GM23338 (cell line): Measurements from ENCODE around the gene BOD1. TPM values are rescaled to one million over a fixed set of nuclear protein-coding genes. Genes with fewer than 3 reads are reported as not detected.

Source experiments
- ATAC-seq: fragments of 200-7000 bp; cut with Tn5 transposase; 3 replicates; pipeline ENCODE4 v1.9.1; 2020
- DNase-seq: peaks from one replicate; pipeline ENCODE4 v3.0.0-alpha.2; 2015; ENCODE audit warnings: low spot score
- H2AFZ ChIP-seq: fragments of 200-600 bp; sonication (generic); 2 replicates; pipeline ENCODE4 v1.8.0; 2016; ENCODE audit warnings: antibody characterized with exemption, mild to moderate bottlenecking, moderate library complexity
- H3F3A ChIP-seq: fragments of 200-600 bp; sonication (generic); replicated peaks from 2 replicates; pipeline ENCODE4 v1.8.0; 2017; ENCODE audit warnings: antibody characterized with exemption, mixed run types, low read depth
- H3K27ac ChIP-seq: fragments of 200-600 bp; sonication (generic); 2 replicates; pipeline ENCODE4 v1.6.1; 2016; ENCODE audit warnings: low read depth
- H3K27me3 ChIP-seq: fragments of 200-600 bp; sonication (generic); 2 replicates; pipeline ENCODE4 v1.8.0; 2016; ENCODE audit warnings: mild to moderate bottlenecking, mixed run types, moderate library complexity; ENCODE audit not compliant: insufficient read depth
- H3K36me3 ChIP-seq: fragments of 200-600 bp; sonication (generic); 2 replicates; pipeline ENCODE4 v1.8.0; 2016; ENCODE audit warnings: mild to moderate bottlenecking; ENCODE audit not compliant: insufficient read depth
- H3K4me1 ChIP-seq: fragments of 200-600 bp; sonication (generic); 2 replicates; pipeline ENCODE4 v1.8.0; 2016; ENCODE audit warnings: mild to moderate bottlenecking, moderate library complexity; ENCODE audit not compliant: insufficient read depth
- H3K4me2 ChIP-seq: fragments of 200-600 bp; sonication (generic); 2 replicates; pipeline ENCODE4 v1.7.1; 2017; ENCODE audit warnings: mixed run types
- H3K4me3 ChIP-seq: fragments of 200-600 bp; sonication (generic); 2 replicates; pipeline ENCODE4 v1.6.1; 2016; ENCODE audit warnings: mixed run types
- H3K79me2 ChIP-seq: fragments of 200-600 bp; sonication (generic); replicated peaks from 2 replicates; pipeline ENCODE4 v1.8.0; 2017; ENCODE audit warnings: mild to moderate bottlenecking; ENCODE audit not compliant: insufficient read depth
- H3K9me2 ChIP-seq: fragments of 200-600 bp; sonication (generic); 2 replicates; pipeline ENCODE4 v1.8.0; 2017; ENCODE audit not compliant: insufficient read depth
- H4K20me1 ChIP-seq: fragments of 200-600 bp; sonication (generic); replicated peaks from 2 replicates; pipeline ENCODE4 v1.8.0; 2017; ENCODE audit warnings: mild to moderate bottlenecking; ENCODE audit not compliant: insufficient read depth
- H3K27ac Mint-ChIP-seq: 2 replicates; pipeline ENCODE4 v1.8.0; 2020; ENCODE audit warnings: inconsistent platforms, mild to moderate bottlenecking, moderate library complexity, mixed read lengths
- H3K27me3 Mint-ChIP-seq: 3 replicates; pipeline ENCODE4 v1.8.0; 2022; ENCODE audit warnings: low read depth, mild to moderate bottlenecking, moderate library complexity, mixed read lengths, inconsistent platforms; ENCODE audit not compliant: insufficient read depth, poor library complexity
- H3K36me3 Mint-ChIP-seq: 3 replicates; pipeline ENCODE4 v1.8.0; 2021; ENCODE audit warnings: low read depth, mild to moderate bottlenecking, inconsistent platforms, moderate library complexity, mixed read lengths
- H3K4me1 Mint-ChIP-seq: 3 replicates; pipeline ENCODE4 v1.8.0; 2020; ENCODE audit warnings: mild to moderate bottlenecking, inconsistent platforms, mixed read lengths
- H3K4me3 Mint-ChIP-seq: 3 replicates; pipeline ENCODE4 v1.8.0; 2021; ENCODE audit warnings: moderate library complexity, mild to moderate bottlenecking, inconsistent platforms, mixed read lengths
- H3K9me3 Mint-ChIP-seq: 3 replicates; pipeline ENCODE4 v1.8.0; 2020; ENCODE audit warnings: moderate library complexity, mild to moderate bottlenecking, inconsistent platforms, mixed read lengths
- CREB1 ChIP-seq: fragments of 250-450 bp; sonication (Bioruptor Pico); IDR thresholded peaks from 2 replicates; pipeline ENCODE4 v1.5.0; 2020; ENCODE audit warnings: low read depth, mild to moderate bottlenecking, moderate library complexity
- EZH2 ChIP-seq: fragments of 200-600 bp; sonication (generic); IDR thresholded peaks from one replicate; pipeline ENCODE4 v1.8.0; 2017; ENCODE audit warnings: antibody characterized with exemption, mild to moderate bottlenecking, low read depth; ENCODE audit not compliant: unreplicated experiment
- EZH2phosphoT487 ChIP-seq: fragments of 200-600 bp; sonication (generic); IDR thresholded peaks from one replicate; pipeline ENCODE4 v1.8.1; 2018; ENCODE audit warnings: antibody characterized with exemption; ENCODE audit not compliant: unreplicated experiment
- JUNB ChIP-seq: IDR thresholded peaks from one replicate; pipeline ENCODE4 v1.6.1; 2016; ENCODE audit warnings: antibody characterized with exemption; ENCODE audit not compliant: unreplicated experiment
- NANOG ChIP-seq: IDR thresholded peaks from 2 replicates; pipeline ENCODE4 v1.6.1; 2016; ENCODE audit warnings: antibody characterized with exemption, borderline replicate concordance
- POLR2AphosphoS5 ChIP-seq: IDR thresholded peaks from 2 replicates; pipeline ENCODE4 v1.6.1; 2016; ENCODE audit warnings: antibody characterized with exemption, low read depth
- STAT1 ChIP-seq: IDR thresholded peaks from one replicate; pipeline ENCODE4 v1.6.1; 2016; ENCODE audit warnings: antibody characterized with exemption; ENCODE audit not compliant: unreplicated experiment
- ZNF114 ChIP-seq: fragments of 250-450 bp; sonication (Bioruptor Pico); IDR thresholded peaks from 2 replicates; pipeline ENCODE4 v1.5.0; 2020; ENCODE audit warnings: mild to moderate bottlenecking, moderate library complexity
- ZNF331 ChIP-seq: fragments of 250-450 bp; sonication (Bioruptor Pico); IDR thresholded peaks from 2 replicates; pipeline ENCODE4 v1.5.0; 2020; ENCODE audit warnings: low read depth, mild to moderate bottlenecking, moderate library complexity
- polyA plus RNA-seq: library from polyadenylated mRNA; unstranded; fragments of >200 nt; fragmentation: Nextera tagmentation; extraction: Ambion mirVana; gene quantifications from 2 replicates; pipeline ENCODE4 v1.2.1, GENCODE V29; 2016
- total RNA-seq: library from RNA; depleted of rRNA; stranded (reverse); fragments of >200 nt; shearing (Covaris generic); gene quantifications from 2 replicates; pipeline ENCODE4 v1.2.3, GENCODE V29; 2014
- TF ChIP-seq, protein P1 (sequence below): fragments of 250-450 bp; sonication (Bioruptor Pico); IDR thresholded peaks from 2 replicates; pipeline ENCODE4 v1.5.0; 2020; ENCODE audit warnings: mild to moderate bottlenecking, moderate library complexity
- TF ChIP-seq, protein P2 (sequence below): IDR thresholded peaks from one replicate; pipeline ENCODE4 v1.6.1; 2018; ENCODE audit warnings: antibody characterized with exemption; ENCODE audit not compliant: unreplicated experiment
- TF ChIP-seq, protein P3 (sequence below): IDR thresholded peaks from 2 replicates; pipeline ENCODE4 v1.6.1; 2016; ENCODE audit warnings: antibody characterized with exemption
- TF ChIP-seq, protein P4 (sequence below), 2 experiments: fragments of 200-600 bp in 1 of 2; sonication (generic) in 1 of 2; conservative IDR thresholded peaks; 2 replicates each; pipeline versions ENCODE4 v1.5.1 to v1.6.1; 2016 to 2017; ENCODE audit warnings: antibody characterized with exemption in 2 of 2, low read depth in 2 of 2, mild to moderate bottlenecking in 2 of 2, moderate library complexity in 1 of 2

BOD1 gene
- total and polyA plus RNA-seq, 2 experiments from 2014 or later: 94.7 to 141 TPM

DNA sequence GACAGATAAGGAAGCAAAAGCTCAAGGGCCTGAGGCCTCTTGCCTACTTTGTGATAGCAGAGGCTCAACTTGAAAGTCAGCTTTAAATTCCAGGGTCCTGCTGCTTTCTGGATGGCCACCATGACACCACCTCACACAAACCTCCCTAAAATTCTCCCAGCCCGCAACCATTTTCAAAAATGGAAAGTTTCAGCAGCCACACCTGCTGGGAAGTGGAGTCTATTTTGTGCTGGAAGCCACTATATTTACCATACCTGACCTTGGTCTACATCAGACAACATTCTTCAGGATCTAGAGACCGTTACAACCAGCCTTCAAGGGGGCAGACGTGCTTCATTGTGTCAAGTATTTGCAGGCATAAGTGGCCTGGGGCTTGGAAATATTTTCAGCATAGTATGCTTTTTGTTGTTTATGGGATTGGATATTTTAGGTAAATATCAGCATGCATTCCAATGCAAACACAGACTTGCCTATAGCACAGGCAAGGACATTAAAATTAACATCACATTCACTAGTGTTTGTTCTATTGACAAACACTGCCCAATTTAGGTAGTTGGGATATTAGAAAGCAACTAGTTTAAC, 50.9 kb downstream of the BOD1 start:
- no peaks in the 10 kb centered on the region for H3F3A ChIP-seq
- H3K27me3 ChIP-seq: no peaks in the 10 kb centered on the region
- Mint-ChIP-seq H3K36me3 (peaks cover 7% of the 10 kb centered on the region; the same call in 1 of the 3 replicates), H3K27ac (no peak overlapping the region), H3K9me3 (peaks cover 22% of the 10 kb centered on the region), H3K27me3 (peaks cover 6% of the 10 kb centered on the region), H3K4me3 (no peak overlapping the region), H3K4me1 (no peaks in the 10 kb centered on the region)
- DNase-seq (no peak), ATAC-seq (no peak)
- H3K4me2 ChIP-seq: no peak overlapping the region
- no peaks in the 10 kb centered on the region for H3K4me1 ChIP-seq
- H4K20me1 ChIP-seq: no peaks in the 10 kb centered on the region
- no peak overlapping the region for H3K4me3 ChIP-seq
- H3K9me2 ChIP-seq: no peaks in the 10 kb centered on the region
- H3K27ac ChIP-seq: no peak overlapping the region
- TF ChIP-seq STAT1 (no peak), ZNF114 (no peak), JUNB (no peak), CREB1 (CRISPR knock-in tag) (no peak), POLR2AphosphoS5 (no peak), EZH2 (no peak), ZNF331 (no peak), NANOG (no peak), EZH2phosphoT487 (no peak)
- TF ChIP-seq, protein P1, sequence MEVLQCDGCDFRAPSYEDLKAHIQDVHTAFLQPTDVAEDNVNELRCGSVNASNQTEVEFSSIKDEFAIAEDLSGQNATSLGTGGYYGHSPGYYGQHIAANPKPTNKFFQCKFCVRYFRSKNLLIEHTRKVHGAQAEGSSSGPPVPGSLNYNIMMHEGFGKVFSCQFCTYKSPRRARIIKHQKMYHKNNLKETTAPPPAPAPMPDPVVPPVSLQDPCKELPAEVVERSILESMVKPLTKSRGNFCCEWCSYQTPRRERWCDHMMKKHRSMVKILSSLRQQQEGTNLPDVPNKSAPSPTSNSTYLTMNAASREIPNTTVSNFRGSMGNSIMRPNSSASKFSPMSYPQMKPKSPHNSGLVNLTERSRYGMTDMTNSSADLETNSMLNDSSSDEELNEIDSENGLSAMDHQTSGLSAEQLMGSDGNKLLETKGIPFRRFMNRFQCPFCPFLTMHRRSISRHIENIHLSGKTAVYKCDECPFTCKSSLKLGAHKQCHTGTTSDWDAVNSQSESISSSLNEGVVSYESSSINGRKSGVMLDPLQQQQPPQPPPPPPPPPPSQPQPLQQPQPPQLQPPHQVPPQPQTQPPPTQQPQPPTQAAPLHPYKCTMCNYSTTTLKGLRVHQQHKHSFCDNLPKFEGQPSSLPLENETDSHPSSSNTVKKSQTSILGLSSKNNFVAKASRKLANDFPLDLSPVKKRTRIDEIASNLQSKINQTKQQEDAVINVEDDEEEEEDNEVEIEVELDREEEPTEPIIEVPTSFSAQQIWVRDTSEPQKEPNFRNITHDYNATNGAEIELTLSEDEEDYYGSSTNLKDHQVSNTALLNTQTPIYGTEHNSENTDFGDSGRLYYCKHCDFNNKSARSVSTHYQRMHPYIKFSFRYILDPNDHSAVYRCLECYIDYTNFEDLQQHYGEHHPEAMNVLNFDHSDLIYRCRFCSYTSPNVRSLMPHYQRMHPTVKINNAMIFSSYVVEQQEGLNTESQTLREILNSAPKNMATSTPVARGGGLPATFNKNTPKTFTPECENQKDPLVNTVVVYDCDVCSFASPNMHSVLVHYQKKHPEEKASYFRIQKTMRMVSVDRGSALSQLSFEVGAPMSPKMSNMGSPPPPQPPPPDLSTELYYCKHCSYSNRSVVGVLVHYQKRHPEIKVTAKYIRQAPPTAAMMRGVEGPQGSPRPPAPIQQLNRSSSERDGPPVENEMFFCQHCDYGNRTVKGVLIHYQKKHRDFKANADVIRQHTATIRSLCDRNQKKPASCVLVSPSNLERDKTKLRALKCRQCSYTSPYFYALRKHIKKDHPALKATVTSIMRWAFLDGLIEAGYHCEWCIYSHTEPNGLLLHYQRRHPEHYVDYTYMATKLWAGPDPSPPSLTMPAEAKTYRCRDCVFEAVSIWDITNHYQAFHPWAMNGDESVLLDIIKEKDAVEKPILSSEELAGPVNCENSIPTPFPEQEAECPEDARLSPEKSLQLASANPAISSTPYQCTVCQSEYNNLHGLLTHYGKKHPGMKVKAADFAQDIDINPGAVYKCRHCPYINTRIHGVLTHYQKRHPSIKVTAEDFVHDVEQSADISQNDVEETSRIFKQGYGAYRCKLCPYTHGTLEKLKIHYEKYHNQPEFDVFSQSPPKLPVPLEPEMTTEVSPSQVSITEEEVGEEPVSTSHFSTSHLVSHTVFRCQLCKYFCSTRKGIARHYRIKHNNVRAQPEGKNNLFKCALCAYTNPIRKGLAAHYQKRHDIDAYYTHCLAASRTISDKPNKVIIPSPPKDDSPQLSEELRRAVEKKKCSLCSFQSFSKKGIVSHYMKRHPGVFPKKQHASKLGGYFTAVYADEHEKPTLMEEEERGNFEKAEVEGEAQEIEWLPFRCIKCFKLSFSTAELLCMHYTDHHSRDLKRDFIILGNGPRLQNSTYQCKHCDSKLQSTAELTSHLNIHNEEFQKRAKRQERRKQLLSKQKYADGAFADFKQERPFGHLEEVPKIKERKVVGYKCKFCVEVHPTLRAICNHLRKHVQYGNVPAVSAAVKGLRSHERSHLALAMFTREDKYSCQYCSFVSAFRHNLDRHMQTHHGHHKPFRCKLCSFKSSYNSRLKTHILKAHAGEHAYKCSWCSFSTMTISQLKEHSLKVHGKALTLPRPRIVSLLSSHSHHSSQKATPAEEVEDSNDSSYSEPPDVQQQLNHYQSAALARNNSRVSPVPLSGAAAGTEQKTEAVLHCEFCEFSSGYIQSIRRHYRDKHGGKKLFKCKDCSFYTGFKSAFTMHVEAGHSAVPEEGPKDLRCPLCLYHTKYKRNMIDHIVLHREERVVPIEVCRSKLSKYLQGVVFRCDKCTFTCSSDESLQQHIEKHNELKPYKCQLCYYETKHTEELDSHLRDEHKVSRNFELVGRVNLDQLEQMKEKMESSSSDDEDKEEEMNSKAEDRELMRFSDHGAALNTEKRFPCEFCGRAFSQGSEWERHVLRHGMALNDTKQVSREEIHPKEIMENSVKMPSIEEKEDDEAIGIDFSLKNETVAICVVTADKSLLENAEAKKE (CRISPR knock-in tag): no peak
- TF ChIP-seq, protein P2, sequence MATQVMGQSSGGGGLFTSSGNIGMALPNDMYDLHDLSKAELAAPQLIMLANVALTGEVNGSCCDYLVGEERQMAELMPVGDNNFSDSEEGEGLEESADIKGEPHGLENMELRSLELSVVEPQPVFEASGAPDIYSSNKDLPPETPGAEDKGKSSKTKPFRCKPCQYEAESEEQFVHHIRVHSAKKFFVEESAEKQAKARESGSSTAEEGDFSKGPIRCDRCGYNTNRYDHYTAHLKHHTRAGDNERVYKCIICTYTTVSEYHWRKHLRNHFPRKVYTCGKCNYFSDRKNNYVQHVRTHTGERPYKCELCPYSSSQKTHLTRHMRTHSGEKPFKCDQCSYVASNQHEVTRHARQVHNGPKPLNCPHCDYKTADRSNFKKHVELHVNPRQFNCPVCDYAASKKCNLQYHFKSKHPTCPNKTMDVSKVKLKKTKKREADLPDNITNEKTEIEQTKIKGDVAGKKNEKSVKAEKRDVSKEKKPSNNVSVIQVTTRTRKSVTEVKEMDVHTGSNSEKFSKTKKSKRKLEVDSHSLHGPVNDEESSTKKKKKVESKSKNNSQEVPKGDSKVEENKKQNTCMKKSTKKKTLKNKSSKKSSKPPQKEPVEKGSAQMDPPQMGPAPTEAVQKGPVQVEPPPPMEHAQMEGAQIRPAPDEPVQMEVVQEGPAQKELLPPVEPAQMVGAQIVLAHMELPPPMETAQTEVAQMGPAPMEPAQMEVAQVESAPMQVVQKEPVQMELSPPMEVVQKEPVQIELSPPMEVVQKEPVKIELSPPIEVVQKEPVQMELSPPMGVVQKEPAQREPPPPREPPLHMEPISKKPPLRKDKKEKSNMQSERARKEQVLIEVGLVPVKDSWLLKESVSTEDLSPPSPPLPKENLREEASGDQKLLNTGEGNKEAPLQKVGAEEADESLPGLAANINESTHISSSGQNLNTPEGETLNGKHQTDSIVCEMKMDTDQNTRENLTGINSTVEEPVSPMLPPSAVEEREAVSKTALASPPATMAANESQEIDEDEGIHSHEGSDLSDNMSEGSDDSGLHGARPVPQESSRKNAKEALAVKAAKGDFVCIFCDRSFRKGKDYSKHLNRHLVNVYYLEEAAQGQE: no peak
- TF ChIP-seq, protein P3, sequence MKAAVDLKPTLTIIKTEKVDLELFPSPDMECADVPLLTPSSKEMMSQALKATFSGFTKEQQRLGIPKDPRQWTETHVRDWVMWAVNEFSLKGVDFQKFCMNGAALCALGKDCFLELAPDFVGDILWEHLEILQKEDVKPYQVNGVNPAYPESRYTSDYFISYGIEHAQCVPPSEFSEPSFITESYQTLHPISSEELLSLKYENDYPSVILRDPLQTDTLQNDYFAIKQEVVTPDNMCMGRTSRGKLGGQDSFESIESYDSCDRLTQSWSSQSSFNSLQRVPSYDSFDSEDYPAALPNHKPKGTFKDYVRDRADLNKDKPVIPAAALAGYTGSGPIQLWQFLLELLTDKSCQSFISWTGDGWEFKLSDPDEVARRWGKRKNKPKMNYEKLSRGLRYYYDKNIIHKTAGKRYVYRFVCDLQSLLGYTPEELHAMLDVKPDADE: no peak
- TF ChIP-seq, protein P4, sequence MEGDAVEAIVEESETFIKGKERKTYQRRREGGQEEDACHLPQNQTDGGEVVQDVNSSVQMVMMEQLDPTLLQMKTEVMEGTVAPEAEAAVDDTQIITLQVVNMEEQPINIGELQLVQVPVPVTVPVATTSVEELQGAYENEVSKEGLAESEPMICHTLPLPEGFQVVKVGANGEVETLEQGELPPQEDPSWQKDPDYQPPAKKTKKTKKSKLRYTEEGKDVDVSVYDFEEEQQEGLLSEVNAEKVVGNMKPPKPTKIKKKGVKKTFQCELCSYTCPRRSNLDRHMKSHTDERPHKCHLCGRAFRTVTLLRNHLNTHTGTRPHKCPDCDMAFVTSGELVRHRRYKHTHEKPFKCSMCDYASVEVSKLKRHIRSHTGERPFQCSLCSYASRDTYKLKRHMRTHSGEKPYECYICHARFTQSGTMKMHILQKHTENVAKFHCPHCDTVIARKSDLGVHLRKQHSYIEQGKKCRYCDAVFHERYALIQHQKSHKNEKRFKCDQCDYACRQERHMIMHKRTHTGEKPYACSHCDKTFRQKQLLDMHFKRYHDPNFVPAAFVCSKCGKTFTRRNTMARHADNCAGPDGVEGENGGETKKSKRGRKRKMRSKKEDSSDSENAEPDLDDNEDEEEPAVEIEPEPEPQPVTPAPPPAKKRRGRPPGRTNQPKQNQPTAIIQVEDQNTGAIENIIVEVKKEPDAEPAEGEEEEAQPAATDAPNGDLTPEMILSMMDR (conservative IDR thresholded peaks at IDR 0.05; ENCODE audit: low read depth in 2 of 2): no peak
- H3K36me3 ChIP-seq: no peaks in the 10 kb centered on the region
- H3K79me2 ChIP-seq: no peaks in the 10 kb centered on the region
- H2AFZ ChIP-seq: no peak overlapping the region
